Esophagus muscularis mucosa (tissue), 4 donors: ENCODE data around the gene CNTRL. TPM values are rescaled to one million over a fixed set of nuclear protein-coding genes. Genes with fewer than 3 reads are reported as not detected.

Experiments
- DNase-seq: peaks from one replicate; pipeline ENCODE4 v3.0.0-alpha.2; 2017; ENCODE audit errors: extremely low spot score
- H3K27ac ChIP-seq, 4 donors: fragments of 200-600 bp; sonication (generic); replicated peaks in 1 of 4; 1 replicate in 3 of 4; 2 replicates in 1 of 4; pipeline ENCODE4 v1.5.1; 2016 to 2019; ENCODE audit warnings: mild to moderate bottlenecking in 1 of 4
- H3K27me3 ChIP-seq, 4 donors: fragments of 200-600 bp; sonication (generic); one replicate each; pipeline versions ENCODE4 v1.5.1 to v1.6.0; 2016 to 2019
- H3K36me3 ChIP-seq, 4 donors: fragments of 200-600 bp; sonication (generic); one replicate each; pipeline ENCODE4 v1.5.1; 2016 to 2019
- H3K4me1 ChIP-seq, 4 donors: fragments of 200-600 bp; sonication (generic); one replicate each; pipeline ENCODE4 v1.5.1; 2016 to 2019
- H3K4me3 ChIP-seq, 4 donors: fragments of 200-600 bp; sonication (generic); 1 replicate in 2 of 4; 2 replicates in 2 of 4; pipeline ENCODE4 v1.5.1; 2016 to 2019; ENCODE audit warnings: mild to moderate bottlenecking in 4 of 4, moderate library complexity in 1 of 4
- H3K9me3 ChIP-seq, 4 donors: fragments of 200-600 bp; sonication (generic); 1 replicate in 3 of 4; 2 replicates in 1 of 4; pipeline ENCODE4 v1.5.1; 2016 to 2019
- EP300 ChIP-seq: sonication (generic); formaldehyde crosslinking; IDR thresholded peaks from one replicate; pipeline ENCODE4 v1.6.1; 2017; ENCODE audit warnings: antibody characterized with exemption
- POLR2A ChIP-seq: fragments of 450-650 bp; IDR thresholded peaks from one replicate; pipeline ENCODE4 v1.6.1; 2017; ENCODE audit warnings: antibody characterized with exemption, moderate library complexity, mild to moderate bottlenecking, low read depth
- POLR2AphosphoS5 ChIP-seq, 2 donors: sonication (generic); formaldehyde crosslinking; IDR thresholded peaks; one replicate each; pipeline ENCODE4 v1.6.1; 2017; ENCODE audit warnings: antibody characterized with exemption in 2 of 2
- WGBS: methylation state at CpG from one replicate; pipeline ENCODE4 v1.1.5; 2018; 5-methylcytosine and 5-hydroxymethylcytosine counted together
- intact Hi-C: fragments of 100-400 bp; cut with DNase I; formaldehyde crosslinking; loops from one replicate; pipeline ENCODE4 v1.15.1; 2023
- small RNA-seq, 3 donors: library from RNA; depleted of rRNA; stranded (forward); fragments of <200 nt; gene quantifications; one replicate each; pipeline ENCODE3, GENCODE V24; 2016
- total RNA-seq, 4 donors: library from RNA; depleted of rRNA; stranded (reverse); fragments of >200 nt; gene quantifications; one replicate each; pipeline versions ENCODE4 v1.1.0 to v1.2.1, GENCODE V29; 2016
- TF ChIP-seq, protein P1 (sequence below), 3 experiments: fragments of 200-600 bp in 2 of 3; fragments of 450-650 bp in 1 of 3; sonication (generic) in 2 of 3; IDR thresholded peaks; one replicate each; pipeline ENCODE4 v1.5.1; 2017 to 2019; ENCODE audit warnings: antibody characterized with exemption in 3 of 3, mild to moderate bottlenecking in 2 of 3, moderate library complexity in 1 of 3

CNTRL gene
- total RNA-seq, 4 donors from 2014 or later, result 7.8 to 14.1 (median 11.2) TPM

DNA sequence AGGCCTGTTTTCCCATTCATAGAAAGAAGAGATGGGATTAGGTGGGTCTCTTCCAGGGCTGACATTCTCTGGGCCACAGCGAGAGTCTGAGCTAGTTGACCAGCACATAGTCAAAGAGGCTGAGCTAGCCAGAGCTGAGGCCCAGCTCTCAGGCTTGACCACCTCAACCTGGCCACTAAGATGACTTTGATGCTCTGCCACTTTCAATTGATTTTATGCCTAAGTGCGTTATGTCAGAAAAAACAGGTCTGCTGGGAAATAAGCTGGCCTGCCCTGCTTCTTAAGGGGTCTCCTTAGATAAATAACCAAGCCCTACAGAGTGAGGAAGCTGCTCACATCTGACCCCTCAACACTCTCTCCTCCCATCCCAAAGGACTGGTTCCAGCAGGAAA, 146.9 kb downstream of the CNTRL start:
- TF ChIP-seq, protein P1, sequence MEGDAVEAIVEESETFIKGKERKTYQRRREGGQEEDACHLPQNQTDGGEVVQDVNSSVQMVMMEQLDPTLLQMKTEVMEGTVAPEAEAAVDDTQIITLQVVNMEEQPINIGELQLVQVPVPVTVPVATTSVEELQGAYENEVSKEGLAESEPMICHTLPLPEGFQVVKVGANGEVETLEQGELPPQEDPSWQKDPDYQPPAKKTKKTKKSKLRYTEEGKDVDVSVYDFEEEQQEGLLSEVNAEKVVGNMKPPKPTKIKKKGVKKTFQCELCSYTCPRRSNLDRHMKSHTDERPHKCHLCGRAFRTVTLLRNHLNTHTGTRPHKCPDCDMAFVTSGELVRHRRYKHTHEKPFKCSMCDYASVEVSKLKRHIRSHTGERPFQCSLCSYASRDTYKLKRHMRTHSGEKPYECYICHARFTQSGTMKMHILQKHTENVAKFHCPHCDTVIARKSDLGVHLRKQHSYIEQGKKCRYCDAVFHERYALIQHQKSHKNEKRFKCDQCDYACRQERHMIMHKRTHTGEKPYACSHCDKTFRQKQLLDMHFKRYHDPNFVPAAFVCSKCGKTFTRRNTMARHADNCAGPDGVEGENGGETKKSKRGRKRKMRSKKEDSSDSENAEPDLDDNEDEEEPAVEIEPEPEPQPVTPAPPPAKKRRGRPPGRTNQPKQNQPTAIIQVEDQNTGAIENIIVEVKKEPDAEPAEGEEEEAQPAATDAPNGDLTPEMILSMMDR (IDR thresholded peaks at IDR 0.05), result no peak
- 100% methylated on average over 2 of the region's 2 CpGs for WGBS

DNA sequence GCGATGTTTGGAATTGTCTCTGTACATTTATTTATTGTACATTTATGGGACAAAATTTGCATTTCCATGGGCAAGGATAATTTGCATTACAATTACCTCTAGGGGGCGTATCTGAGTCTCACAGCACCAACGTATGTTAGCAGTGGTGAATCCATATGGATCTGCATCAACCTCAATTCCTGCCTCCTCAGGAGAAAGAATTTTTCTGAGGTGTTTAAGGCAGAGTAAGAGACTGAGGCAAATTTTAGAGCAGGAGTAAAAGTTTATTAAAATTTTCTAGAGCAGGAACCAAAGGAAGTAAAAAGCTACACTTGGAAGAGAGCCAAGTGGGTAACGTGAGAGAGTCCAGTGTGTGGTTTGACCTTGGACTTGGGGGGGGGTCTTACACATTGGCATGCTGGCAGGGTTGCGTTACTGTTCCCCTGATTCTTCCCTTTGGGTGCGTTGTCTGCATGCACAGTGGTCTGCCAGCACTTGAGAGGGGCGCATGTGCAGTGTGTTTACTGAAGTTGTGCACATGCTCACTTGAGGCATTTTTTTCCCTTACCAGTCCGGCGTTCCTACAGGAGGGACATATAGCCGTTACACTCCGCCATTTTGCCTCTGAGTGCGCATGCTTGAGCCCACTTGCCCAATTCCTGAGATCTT, 147.9 kb downstream of the CNTRL start:
- intact Hi-C loops, result loop anchor here (5.0 kb wide), 1 partner anchor 35 kb away; no protein-coding TSS in a partner anchor
- Histone ChIP-seq H3K27ac (no peak overlapping the region), H3K4me1 (peaks cover 0 to 9% (median 5%) of the 10 kb centered on the region in 4 donors), H3K4me3 (no peak overlapping the region), H3K36me3 (no peaks in the 10 kb centered on the region), H3K9me3 (no peaks in the 10 kb centered on the region), H3K27me3 (no peaks in the 10 kb centered on the region)
- TF ChIP-seq, protein P1 (IDR thresholded peaks at IDR 0.05), result peak; percentile 72 to 77 (median 77)
- TF ChIP-seq POLR2AphosphoS5 (IDR thresholded peaks at IDR 0.05), result peak in 1 of 2 donors; percentile 26
- no peak for TF ChIP-seq EP300
- DNase-seq, result no peak
- WGBS, result 64% methylated on average over 12 of the region's 12 CpGs

More for the DNA sequence above, 146.9 kb downstream of the CNTRL start:
- intact Hi-C loops, result loop anchor here (5.0 kb wide), 1 partner anchor 36 kb away; no protein-coding TSS in a partner anchor
- DNase-seq, result no peak
- Histone ChIP-seq H3K27ac (no peak overlapping the region), H3K9me3 (no peaks in the 10 kb centered on the region), H3K4me1 (peaks cover 0 to 9% (median 5%) of the 10 kb centered on the region in 4 donors), H3K4me3 (no peak overlapping the region), H3K27me3 (no peaks in the 10 kb centered on the region), H3K36me3 (no peaks in the 10 kb centered on the region)

DNA sequence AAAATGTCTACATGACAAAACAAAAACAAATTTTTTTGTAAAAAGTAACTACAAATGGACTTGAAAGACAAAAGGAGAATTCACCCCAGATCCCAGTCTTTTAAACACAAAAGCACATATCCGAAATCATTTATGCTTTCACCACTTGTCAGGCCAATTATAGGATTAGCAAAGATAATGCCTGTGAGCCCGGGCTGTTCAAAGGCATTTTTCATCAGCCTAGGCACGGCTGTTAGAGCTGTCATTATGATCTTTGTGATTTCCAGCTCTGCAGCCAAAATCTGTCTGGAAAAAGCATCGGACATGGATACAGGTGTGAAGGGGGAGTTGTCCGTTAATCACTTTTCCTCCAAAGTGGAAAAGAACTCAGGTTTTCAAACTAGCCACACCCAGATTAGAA, 150.5 kb downstream of the CNTRL start:
- WGBS, result 70% methylated on average over 5 of the region's 5 CpGs
- Histone ChIP-seq H3K36me3 (no peaks in the 10 kb centered on the region), H3K9me3 (no peaks in the 10 kb centered on the region), H3K27me3 (no peaks in the 10 kb centered on the region), H3K27ac (no peak overlapping the region), H3K4me3 (no peak overlapping the region), H3K4me1 (peaks cover 0 to 9% (median 5%) of the 10 kb centered on the region in 4 donors)
- intact Hi-C loops, result loop anchor here (5.0 kb wide), 1 partner anchor 162 kb away; no protein-coding TSS in a partner anchor
- TF ChIP-seq, protein P1 (IDR thresholded peaks at IDR 0.05), result no peak
- TF ChIP-seq POLR2AphosphoS5 (IDR thresholded peaks at IDR 0.05) (no peak), POLR2A (no peak), EP300 (no peak)
- DNase-seq, result no peak

DNA sequence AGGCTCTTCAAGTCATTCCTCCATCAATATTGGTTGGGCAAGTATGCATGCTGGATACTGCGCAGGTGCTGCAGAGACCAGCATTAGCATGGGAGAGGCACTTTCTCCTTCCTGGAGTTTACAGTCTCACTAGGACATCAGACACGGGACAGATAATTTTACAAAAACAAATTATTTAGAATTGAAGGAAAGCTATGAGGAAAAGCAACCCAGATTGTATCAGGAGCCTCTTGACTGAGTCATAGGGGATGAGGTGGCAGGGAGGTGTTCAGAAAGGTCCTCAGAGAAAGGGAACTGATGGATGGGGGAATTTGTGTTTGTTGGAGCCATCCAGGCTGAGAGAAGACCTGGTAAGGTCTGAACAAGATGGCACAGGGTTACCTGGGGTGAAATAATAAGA, 151.4 kb downstream of the CNTRL start:
- Histone ChIP-seq H3K4me3 (no peak overlapping the region), H3K4me1 (peaks cover 0 to 9% (median 5%) of the 10 kb centered on the region in 4 donors), H3K36me3 (no peaks in the 10 kb centered on the region), H3K9me3 (no peaks in the 10 kb centered on the region), H3K27ac (no peak overlapping the region), H3K27me3 (no peaks in the 10 kb centered on the region)
- intact Hi-C loops, result loop anchor here (5.0 kb wide), 1 partner anchor 161 kb away; no protein-coding TSS in a partner anchor
- TF ChIP-seq POLR2A (no peak), POLR2AphosphoS5 (IDR thresholded peaks at IDR 0.05) (no peak)
- DNase-seq, result no peak
- WGBS, result 76% methylated on average over 2 of the region's 2 CpGs

Small RNAs within 50 kb of the gene (small RNA-seq; reads per million reads assigned to genes)
- gene RN7SL181P, result 0 reads per million in 3 donors

Other genes with a start within 250 kb of the CNTRL start
- gene PSMD5, start 232.0 kb upstream of the CNTRL start, total RNA-seq, result 10 to 100 TPM; 22.0 to 30.7 (median 25.8) TPM
- gene PHF19, start 197.8 kb upstream of the CNTRL start, total RNA-seq, result 10 to 100 TPM; 36.4 to 57.7 (median 47.8) TPM
- gene TRAF1, start 148.2 kb upstream of the CNTRL start, total RNA-seq, result 1 to 10 TPM; 4.0 to 7.4 (median 5.5) TPM
- 1 to 10 TPM; 3.6 to 6.6 (median 4.6) TPM for gene C5, start 24.7 kb upstream of the CNTRL start, total RNA-seq
- 10 to 100 TPM; 28.5 to 30.7 (median 29.5) TPM for gene RAB14, start 126.9 kb downstream of the CNTRL start, total RNA-seq
- 1,000 to 10,000 TPM; 2,509 to 3,811 (median 3,170) TPM for gene GSN, start 193.2 kb downstream of the CNTRL start, total RNA-seq